CD14-positive monocyte (primary cell): ENCODE results near the gene NR3C1. TPM values are rescaled to one million over a fixed set of nuclear protein-coding genes. Genes with fewer than 3 reads are reported as not detected.
A peak's percentile ranks its signal among the peaks of the same experiment; 100 is the strongest.

ENCODE experiments used
- DNase-seq, 3 donors: peaks; one replicate each; pipeline ENCODE4 v3.0.0-alpha.2; 2011 to 2022
- H2AFZ ChIP-seq: 2 replicates; pipeline ENCODE4 v1.6.0; 2012; ENCODE audit warnings: mild to moderate bottlenecking, low read depth, low read length, inconsistent platforms; ENCODE audit not compliant: insufficient read depth, poor library complexity, severe bottlenecking
- H3K27ac ChIP-seq, 2 donors: 1 replicate in 1 of 2; 2 replicates in 1 of 2; pipeline ENCODE4 v1.5.1; 2012 to 2013; ENCODE audit warnings: low read length in 2 of 2, control low read depth in 1 of 2, inconsistent platforms in 1 of 2, low read depth in 1 of 2, mild to moderate bottlenecking in 1 of 2
- H3K27me3 ChIP-seq, 2 donors: one replicate each; pipeline versions ENCODE4 v1.6.0 to v1.6.1; 2011 to 2013; ENCODE audit warnings: low read length in 2 of 2; ENCODE audit not compliant: control insufficient read depth in 2 of 2, insufficient read depth in 2 of 2
- H3K36me3 ChIP-seq, 2 donors: replicated peaks in 1 of 2; 1 replicate in 1 of 2; 2 replicates in 1 of 2; pipeline versions ENCODE4 v1.5.1 to v1.6.1; 2012 to 2013; ENCODE audit warnings: low read length in 2 of 2, control low read depth in 1 of 2, inconsistent platforms in 1 of 2, mild to moderate bottlenecking in 1 of 2; ENCODE audit not compliant: insufficient read depth in 2 of 2, control insufficient read depth in 1 of 2
- H3K4me1 ChIP-seq, 2 donors: 1 replicate in 1 of 2; 2 replicates in 1 of 2; pipeline versions ENCODE4 v1.5.1 to v1.6.1; 2012 to 2013; ENCODE audit warnings: low read length in 2 of 2, control low read depth in 1 of 2, inconsistent platforms in 1 of 2, mild to moderate bottlenecking in 1 of 2, moderate library complexity in 1 of 2; ENCODE audit not compliant: insufficient read depth in 2 of 2, control insufficient read depth in 1 of 2
- H3K4me2 ChIP-seq: replicated peaks from 2 replicates; pipeline ENCODE3; 2012; ENCODE audit warnings: low read length, moderate library complexity, mild to moderate bottlenecking; ENCODE audit not compliant: poor library complexity, severe bottlenecking; ENCODE audit errors: extremely low read depth
- H3K4me3 ChIP-seq, 3 experiments: fragments of 200-600 bp in 1 of 3; sonication (generic) in 1 of 3; replicated peaks in 1 of 3; 1 replicate in 2 of 3; 2 replicates in 1 of 3; pipeline ENCODE4 v1.5.1; 2011 to 2013; ENCODE audit warnings: low read length in 3 of 3, mild to moderate bottlenecking in 3 of 3, control low read depth in 2 of 3, low read depth in 2 of 3, inconsistent platforms in 1 of 3, moderate library complexity in 1 of 3
- H3K79me2 ChIP-seq: 2 replicates; pipeline ENCODE4 v1.6.0; 2012; ENCODE audit warnings: mild to moderate bottlenecking, control low read depth, inconsistent platforms, low read length, moderate library complexity; ENCODE audit not compliant: insufficient read depth
- H3K9ac ChIP-seq: 2 replicates; pipeline ENCODE4 v1.6.0; 2017; ENCODE audit warnings: low read length, mild to moderate bottlenecking; ENCODE audit not compliant: insufficient read depth, poor library complexity, severe bottlenecking
- H3K9me3 ChIP-seq, 2 donors: replicated peaks in 1 of 2; 1 replicate in 1 of 2; 2 replicates in 1 of 2; pipeline versions ENCODE4 v1.5.1 to v1.6.1; 2012 to 2013; ENCODE audit warnings: low read length in 2 of 2, control low read depth in 1 of 2; ENCODE audit not compliant: control insufficient read depth in 1 of 2, insufficient read depth in 1 of 2
- H4K20me1 ChIP-seq: 2 replicates; pipeline ENCODE4 v1.6.0; 2012; ENCODE audit warnings: mild to moderate bottlenecking, low read length, control low read depth, moderate library complexity; ENCODE audit not compliant: insufficient read depth
- H3K27ac Mint-ChIP-seq, 7 donors: one replicate each; pipeline ENCODE4 v1.8.0; 2020; ENCODE audit warnings: mild to moderate bottlenecking in 7 of 7, mixed read lengths in 7 of 7, moderate library complexity in 6 of 7, inconsistent platforms in 2 of 7
- H3K27me3 Mint-ChIP-seq, 3 donors: one replicate each; pipeline ENCODE4 v1.8.0; 2021 to 2022; ENCODE audit warnings: low read depth in 3 of 3, mild to moderate bottlenecking in 3 of 3, mixed read lengths in 3 of 3, moderate library complexity in 3 of 3, inconsistent platforms in 1 of 3
- H3K36me3 Mint-ChIP-seq, 2 donors: one replicate each; pipeline ENCODE4 v1.8.0; 2020; ENCODE audit warnings: mixed read lengths in 2 of 2, inconsistent platforms in 1 of 2, mild to moderate bottlenecking in 1 of 2
- H3K4me1 Mint-ChIP-seq: one replicate; pipeline ENCODE4 v1.8.0; 2020; ENCODE audit warnings: mild to moderate bottlenecking, mixed read lengths
- H3K4me3 Mint-ChIP-seq, 2 donors: one replicate each; pipeline ENCODE4 v1.8.0; 2020; ENCODE audit warnings: mild to moderate bottlenecking in 2 of 2, mixed read lengths in 2 of 2, moderate library complexity in 1 of 2
- H3K9me3 Mint-ChIP-seq, 7 donors: one replicate each; pipeline ENCODE4 v1.8.0; 2020 to 2022; ENCODE audit warnings: mixed read lengths in 7 of 7, mild to moderate bottlenecking in 6 of 7, moderate library complexity in 6 of 7, inconsistent platforms in 2 of 7
- WGBS: methylation state at CpG from one replicate; pipeline ENCODE4 v1.1.5; 2013; ENCODE audit warnings: missing lambda C conversion rate; ENCODE audit not compliant: insufficient coverage; 5-methylcytosine and 5-hydroxymethylcytosine counted together
- intact Hi-C, 2 donors: fragments of 100-400 bp; cut with micrococcal nuclease; formaldehyde crosslinking; loops; one replicate each; pipeline versions ENCODE4 v1.15.0 to v1.15.1; 2023
- polyA plus RNA-seq, 3 donors: library from polyadenylated mRNA; depleted of rRNA in 1 of 3; unstranded in 2 of 3; stranded (reverse) in 1 of 3; fragments of 300-500 nt in 2 of 3; fragments of >200 nt in 1 of 3; fragmentation: Illumina TruSeq in 2 of 3; gene quantifications; 1 replicate in 2 of 3; 2 replicates in 1 of 3; pipeline ENCODE4 v1.2.3, GENCODE V29; 2012 to 2021
- TF ChIP-seq, protein P1 (sequence below): fragments of 200-600 bp; IDR thresholded peaks from one replicate; pipeline ENCODE4 v1.8.0; 2022; ENCODE audit warnings: antibody characterized with exemption, mild to moderate bottlenecking

The NR3C1 gene
- polyA plus RNA-seq, 3 donors: 25.4 to 82.8 (median 75.1) TPM

DNA sequence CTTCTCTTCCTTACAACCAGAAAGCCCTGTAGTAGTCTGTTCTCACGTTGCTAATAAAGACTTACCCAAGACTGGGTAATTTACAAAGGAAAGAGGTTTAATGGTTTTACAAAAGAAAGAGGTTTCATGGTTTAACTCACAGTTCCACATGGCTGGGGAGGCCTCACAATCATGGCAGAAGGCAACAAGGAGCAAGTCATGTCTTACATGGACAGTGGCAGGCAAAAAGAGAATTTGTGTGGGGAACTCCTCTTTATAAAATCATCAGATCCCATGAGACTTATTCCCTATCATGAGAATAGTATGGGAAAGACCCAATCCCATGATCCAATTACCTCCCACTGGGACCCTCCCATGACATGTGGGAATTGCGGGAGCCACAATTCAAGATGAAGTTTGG lies 164.9 kb downstream of the NR3C1 start:
- no peak overlapping the region for H3K27ac Mint-ChIP-seq
- Histone ChIP-seq H4K20me1 (no peaks in the 10 kb centered on the region), H3K9ac (no peak overlapping the region), H3K79me2 (no peaks in the 10 kb centered on the region), H3K27ac (no peak overlapping the region), H3K4me3 (no peak overlapping the region), H2AFZ (no peak overlapping the region), H3K27me3 (no peaks in the 10 kb centered on the region), H3K36me3 (no peaks in the 10 kb centered on the region), H3K4me1 (no peaks in the 10 kb centered on the region), H3K9me3 (no peaks in the 10 kb centered on the region), H3K4me2 (no peak overlapping the region)
- intact Hi-C loops: no loop called here
- WGBS: no CpG with 5 or more reads among the region's 2 CpGs
- TF ChIP-seq, protein P1, sequence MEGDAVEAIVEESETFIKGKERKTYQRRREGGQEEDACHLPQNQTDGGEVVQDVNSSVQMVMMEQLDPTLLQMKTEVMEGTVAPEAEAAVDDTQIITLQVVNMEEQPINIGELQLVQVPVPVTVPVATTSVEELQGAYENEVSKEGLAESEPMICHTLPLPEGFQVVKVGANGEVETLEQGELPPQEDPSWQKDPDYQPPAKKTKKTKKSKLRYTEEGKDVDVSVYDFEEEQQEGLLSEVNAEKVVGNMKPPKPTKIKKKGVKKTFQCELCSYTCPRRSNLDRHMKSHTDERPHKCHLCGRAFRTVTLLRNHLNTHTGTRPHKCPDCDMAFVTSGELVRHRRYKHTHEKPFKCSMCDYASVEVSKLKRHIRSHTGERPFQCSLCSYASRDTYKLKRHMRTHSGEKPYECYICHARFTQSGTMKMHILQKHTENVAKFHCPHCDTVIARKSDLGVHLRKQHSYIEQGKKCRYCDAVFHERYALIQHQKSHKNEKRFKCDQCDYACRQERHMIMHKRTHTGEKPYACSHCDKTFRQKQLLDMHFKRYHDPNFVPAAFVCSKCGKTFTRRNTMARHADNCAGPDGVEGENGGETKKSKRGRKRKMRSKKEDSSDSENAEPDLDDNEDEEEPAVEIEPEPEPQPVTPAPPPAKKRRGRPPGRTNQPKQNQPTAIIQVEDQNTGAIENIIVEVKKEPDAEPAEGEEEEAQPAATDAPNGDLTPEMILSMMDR: no peak
- H3K27me3 Mint-ChIP-seq: no peaks in the 10 kb centered on the region
- no peak overlapping the region for H3K4me3 Mint-ChIP-seq
- peaks cover 0 to 4% (median 0%) of the 10 kb centered on the region in 7 donors for H3K9me3 Mint-ChIP-seq
- DNase-seq: no peak
- H3K36me3 Mint-ChIP-seq: no peaks in the 10 kb centered on the region
- no peaks in the 10 kb centered on the region for H3K4me1 Mint-ChIP-seq

DNA sequence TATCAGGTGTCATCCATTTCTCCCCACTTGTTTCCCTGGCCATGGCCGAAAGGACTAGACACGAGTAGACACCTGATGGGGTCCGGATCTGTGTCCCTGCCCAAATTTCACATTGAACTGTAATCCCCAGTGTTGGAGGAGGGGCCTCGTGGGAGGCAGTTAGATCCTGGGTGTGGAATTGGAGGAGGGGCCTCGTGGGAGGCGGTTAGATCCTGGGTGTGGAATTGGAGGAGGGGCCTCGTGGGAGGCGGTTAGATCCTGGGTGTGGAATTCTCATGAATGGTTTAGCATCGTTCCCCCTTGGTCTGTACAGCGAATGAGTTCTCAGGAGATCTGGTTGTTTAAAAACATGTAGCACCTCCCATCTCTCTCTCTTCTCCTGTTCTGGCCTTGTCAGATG lies 165.8 kb downstream of the NR3C1 start:
- Histone ChIP-seq H3K4me1 (peaks cover 0 to 4% of the 10 kb centered on the region in 2 donors), H3K4me3 (no peak overlapping the region), H3K27ac (no peak overlapping the region), H3K36me3 (no peaks in the 10 kb centered on the region), H3K9me3 (no peaks in the 10 kb centered on the region), H3K79me2 (no peaks in the 10 kb centered on the region), H3K4me2 (no peak overlapping the region), H3K9ac (no peak overlapping the region), H4K20me1 (no peaks in the 10 kb centered on the region), H2AFZ (no peak overlapping the region), H3K27me3 (no peaks in the 10 kb centered on the region)
- no peak overlapping the region for H3K4me3 Mint-ChIP-seq
- TF ChIP-seq, protein P1: no peak
- WGBS: 100% methylated on average over 8 of the region's 10 CpGs
- no peak for DNase-seq
- H3K27me3 Mint-ChIP-seq: no peaks in the 10 kb centered on the region
- H3K9me3 Mint-ChIP-seq: peaks cover 0 to 4% (median 0%) of the 10 kb centered on the region in 7 donors
- intact Hi-C loops: no loop called here
- H3K4me1 Mint-ChIP-seq: peaks cover 3% of the 10 kb centered on the region
- peak overlapping the region in 1 of 7 donors; percentile 13 for H3K27ac Mint-ChIP-seq
- H3K36me3 Mint-ChIP-seq: no peaks in the 10 kb centered on the region
